ENCODE data around the gene TOX2.
"Not testable (repeated sequence)": the region's sequence is repeated elsewhere in the genome, so short reads cannot be mapped to it uniquely, and the experiment has no call there.

Gene TOX2

DNA sequence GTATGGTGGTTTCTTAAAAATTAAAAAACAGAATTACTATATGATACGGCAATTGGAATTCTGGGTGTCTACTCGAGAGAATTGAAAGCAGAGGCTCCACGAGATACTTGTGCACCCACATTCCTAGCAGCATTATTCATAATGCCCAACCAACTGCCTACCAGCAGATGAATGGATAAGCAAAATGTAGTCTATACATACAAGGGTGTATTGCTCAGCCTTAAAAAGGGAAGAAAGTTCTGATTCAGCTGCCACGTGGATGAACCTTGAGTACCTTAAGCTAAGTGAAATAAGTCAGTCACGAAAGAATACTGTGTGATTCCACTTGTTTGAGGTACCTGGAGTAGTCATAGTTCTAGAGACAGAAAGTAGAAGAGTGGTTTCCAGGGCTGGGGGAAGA is 130.1 kb downstream of the TOX2 start:
- H3K9me3 ChIP-seq (ENCODE audit: control insufficient read depth, low read length); H3K4me3 ChIP-seq (ENCODE audit: low read length); H3K9ac ChIP-seq (ENCODE audit: low read length); H3K36me3 ChIP-seq (ENCODE audit: control insufficient read depth, insufficient read depth, low read length); H3K4me1 ChIP-seq (ENCODE audit: control insufficient read depth, insufficient read depth, low read length); H3K27me3 ChIP-seq (ENCODE audit: control insufficient read depth, insufficient read depth, low read length): not testable (repeated sequence)

DNA sequence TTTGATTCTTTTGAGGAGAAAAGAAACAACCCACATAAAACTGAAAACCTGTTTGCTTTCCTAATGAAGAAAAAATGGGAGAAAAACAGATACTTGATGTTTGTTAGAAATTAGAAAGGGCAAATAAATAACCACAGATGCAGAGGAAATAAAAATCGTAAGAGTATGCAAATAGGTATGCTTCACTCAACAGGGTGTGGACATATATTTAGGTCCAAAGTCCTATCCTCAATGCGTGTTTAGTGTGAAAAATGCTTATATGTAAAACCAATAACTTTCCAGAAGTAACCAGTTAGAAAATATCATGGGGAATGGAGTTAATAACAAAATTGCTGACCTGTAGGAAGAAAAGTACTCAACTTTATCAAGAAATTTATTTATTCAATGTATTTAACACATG is 135.7 kb downstream of the TOX2 start:
- H3K36me3 ChIP-seq (ENCODE audit: control insufficient read depth, insufficient read depth, low read length) = no peaks in the 10 kb centered on the region
- no peak overlapping the region for H3K9ac ChIP-seq (ENCODE audit: low read length)
- no peak overlapping the region for H3K4me3 ChIP-seq (ENCODE audit: low read length)
- no peaks in the 10 kb centered on the region for H3K9me3 ChIP-seq (ENCODE audit: control insufficient read depth, low read length)
- no peaks in the 10 kb centered on the region for H3K4me1 ChIP-seq (ENCODE audit: control insufficient read depth, insufficient read depth, low read length)
- no peaks in the 10 kb centered on the region for H3K27me3 ChIP-seq (ENCODE audit: control insufficient read depth, insufficient read depth, low read length)

- H3K4me3 ChIP-seq (ENCODE audit: low read length) = no peak overlapping the region
- H3K9me3 ChIP-seq (ENCODE audit: control insufficient read depth, low read length) = no peaks in the 10 kb centered on the region
- no peaks in the 10 kb centered on the region for H3K27me3 ChIP-seq (ENCODE audit: control insufficient read depth, insufficient read depth, low read length)
- no peaks in the 10 kb centered on the region for H3K36me3 ChIP-seq (ENCODE audit: control insufficient read depth, insufficient read depth, low read length)
- no peak overlapping the region for H3K9ac ChIP-seq (ENCODE audit: low read length)
- no peaks in the 10 kb centered on the region for H3K4me1 ChIP-seq (ENCODE audit: control insufficient read depth, insufficient read depth, low read length)
These were observed 136.4 kb downstream of the TOX2 start for GRCh38 chr20:44050925-44051660.

DNA sequence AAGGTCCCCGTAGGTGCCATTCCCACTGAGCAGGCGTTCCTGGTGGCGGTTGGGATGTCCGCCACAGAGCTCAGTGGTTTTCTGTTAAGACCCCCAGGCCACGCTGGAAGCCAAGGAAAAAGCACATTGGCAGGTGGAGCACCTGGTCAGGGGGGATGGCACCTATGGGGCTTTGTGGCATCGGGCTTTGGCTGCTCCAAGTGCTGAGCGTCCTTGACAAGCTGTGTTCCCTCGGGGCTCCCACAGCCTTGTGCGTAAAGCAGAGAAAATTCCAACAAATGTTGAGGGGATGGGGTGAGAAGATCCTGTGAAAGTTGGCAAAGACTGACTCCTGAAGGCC is 137.0 kb downstream of the TOX2 start:
- no peaks in the 10 kb centered on the region for H3K27me3 ChIP-seq (ENCODE audit: control insufficient read depth, insufficient read depth, low read length)
- no peaks in the 10 kb centered on the region for H3K4me1 ChIP-seq (ENCODE audit: control insufficient read depth, insufficient read depth, low read length)
- no peaks in the 10 kb centered on the region for H3K9me3 ChIP-seq (ENCODE audit: control insufficient read depth, low read length)
- H3K4me3 ChIP-seq (ENCODE audit: low read length) = no peak overlapping the region
- H3K36me3 ChIP-seq (ENCODE audit: control insufficient read depth, insufficient read depth, low read length) = no peaks in the 10 kb centered on the region
- H3K9ac ChIP-seq (ENCODE audit: low read length) = no peak overlapping the region

DNA sequence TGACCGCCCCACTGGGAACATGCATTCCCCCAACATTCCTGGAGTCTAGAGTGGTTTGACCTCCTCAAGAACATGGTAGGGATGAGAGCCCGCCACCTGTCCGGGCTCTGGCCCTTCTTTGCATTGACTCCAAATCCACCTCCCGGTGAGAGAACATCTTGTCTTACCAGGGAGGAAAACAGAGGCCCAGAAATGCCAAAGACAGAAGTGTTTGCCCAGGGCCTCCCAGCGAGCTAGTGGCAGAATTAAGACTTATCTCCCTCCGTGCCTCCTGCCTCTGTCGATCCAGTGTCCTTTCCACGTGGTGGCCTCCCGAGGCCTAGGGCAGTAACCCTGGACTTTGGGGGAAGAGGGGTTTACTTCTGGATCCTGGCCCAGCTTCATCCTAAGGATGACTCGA is 137.5 kb downstream of the TOX2 start:
- Histone ChIP-seq H3K9me3 (ENCODE audit: control insufficient read depth, low read length) (no peaks in the 10 kb centered on the region), H3K27me3 (ENCODE audit: control insufficient read depth, insufficient read depth, low read length) (no peaks in the 10 kb centered on the region), H3K36me3 (ENCODE audit: control insufficient read depth, insufficient read depth, low read length) (no peaks in the 10 kb centered on the region), H3K9ac (ENCODE audit: low read length) (no peak overlapping the region), H3K4me3 (ENCODE audit: low read length) (no peak overlapping the region), H3K4me1 (ENCODE audit: control insufficient read depth, insufficient read depth, low read length) (no peaks in the 10 kb centered on the region)

DNA sequence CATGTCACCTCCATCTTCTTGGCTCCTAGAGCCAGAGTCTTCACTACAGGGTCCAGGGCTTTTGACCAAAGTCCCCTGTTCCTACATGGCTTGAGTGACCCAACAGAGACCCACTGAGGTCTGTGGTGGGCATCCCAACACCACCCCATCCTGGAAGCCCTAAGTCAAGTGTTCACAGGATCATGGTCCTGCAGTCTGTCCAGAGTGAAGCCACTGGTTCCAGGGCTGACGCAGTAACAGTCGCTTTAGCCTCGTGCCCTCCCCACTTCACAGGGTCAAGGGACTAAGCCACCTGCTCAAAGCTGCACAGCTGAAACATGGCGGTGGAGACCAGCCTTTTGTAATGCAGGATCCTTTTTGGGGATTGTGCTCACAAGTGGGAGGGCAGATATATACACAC is 138.4 kb downstream of the TOX2 start:
- no peaks in the 10 kb centered on the region for H3K4me1 ChIP-seq (ENCODE audit: control insufficient read depth, insufficient read depth, low read length)
- no peaks in the 10 kb centered on the region for H3K9me3 ChIP-seq (ENCODE audit: control insufficient read depth, low read length)
- no peak overlapping the region for H3K9ac ChIP-seq (ENCODE audit: low read length)
- no peaks in the 10 kb centered on the region for H3K27me3 ChIP-seq (ENCODE audit: control insufficient read depth, insufficient read depth, low read length)
- H3K4me3 ChIP-seq (ENCODE audit: low read length) = no peak overlapping the region
- no peaks in the 10 kb centered on the region for H3K36me3 ChIP-seq (ENCODE audit: control insufficient read depth, insufficient read depth, low read length)

DNA sequence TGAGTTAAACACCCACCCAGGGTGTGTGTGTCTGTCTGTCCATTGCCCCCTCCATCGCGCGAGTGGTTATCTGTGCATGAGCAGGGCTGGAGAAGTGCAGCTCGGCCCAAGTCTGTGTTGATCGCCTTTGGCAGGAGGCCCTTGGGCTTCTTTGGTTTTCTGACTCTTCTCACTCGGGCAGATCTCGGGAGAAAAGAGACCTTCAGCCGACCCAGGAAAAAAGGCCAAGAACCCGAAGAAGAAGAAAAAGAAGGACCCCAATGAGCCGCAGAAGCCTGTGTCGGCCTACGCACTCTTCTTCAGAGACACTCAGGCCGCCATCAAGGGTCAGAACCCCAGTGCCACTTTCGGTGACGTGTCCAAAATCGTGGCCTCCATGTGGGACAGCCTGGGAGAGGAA is 139.5 kb downstream of the TOX2 start:
- Histone ChIP-seq H3K4me1 (ENCODE audit: control insufficient read depth, insufficient read depth, low read length) (no peaks in the 10 kb centered on the region), H3K27me3 (ENCODE audit: control insufficient read depth, insufficient read depth, low read length) (no peaks in the 10 kb centered on the region), H3K9me3 (ENCODE audit: control insufficient read depth, low read length) (no peaks in the 10 kb centered on the region), H3K36me3 (ENCODE audit: control insufficient read depth, insufficient read depth, low read length) (no peaks in the 10 kb centered on the region), H3K9ac (ENCODE audit: low read length) (no peak overlapping the region), H3K4me3 (ENCODE audit: low read length) (no peak overlapping the region)

GRCh38 chr20:44054849-44055248 is 140.2 kb downstream of the TOX2 start:
- Histone ChIP-seq H3K4me3 (ENCODE audit: low read length) (no peak overlapping the region), H3K9ac (ENCODE audit: low read length) (no peak overlapping the region), H3K4me1 (ENCODE audit: control insufficient read depth, insufficient read depth, low read length) (no peaks in the 10 kb centered on the region), H3K36me3 (ENCODE audit: control insufficient read depth, insufficient read depth, low read length) (no peaks in the 10 kb centered on the region), H3K27me3 (ENCODE audit: control insufficient read depth, insufficient read depth, low read length) (no peaks in the 10 kb centered on the region), H3K9me3 (ENCODE audit: control insufficient read depth, low read length) (no peaks in the 10 kb centered on the region)

- H3K4me1 ChIP-seq (ENCODE audit: control insufficient read depth, insufficient read depth, low read length) = no peaks in the 10 kb centered on the region
- H3K9me3 ChIP-seq (ENCODE audit: control insufficient read depth, low read length) = no peaks in the 10 kb centered on the region
- no peaks in the 10 kb centered on the region for H3K36me3 ChIP-seq (ENCODE audit: control insufficient read depth, insufficient read depth, low read length)
- H3K4me3 ChIP-seq (ENCODE audit: low read length) = no peak overlapping the region
- H3K9ac ChIP-seq (ENCODE audit: low read length) = no peak overlapping the region
- H3K27me3 ChIP-seq (ENCODE audit: control insufficient read depth, insufficient read depth, low read length) = no peaks in the 10 kb centered on the region
These were observed 141.5 kb downstream of the TOX2 start for GRCh38 chr20:44056010-44056698.

DNA sequence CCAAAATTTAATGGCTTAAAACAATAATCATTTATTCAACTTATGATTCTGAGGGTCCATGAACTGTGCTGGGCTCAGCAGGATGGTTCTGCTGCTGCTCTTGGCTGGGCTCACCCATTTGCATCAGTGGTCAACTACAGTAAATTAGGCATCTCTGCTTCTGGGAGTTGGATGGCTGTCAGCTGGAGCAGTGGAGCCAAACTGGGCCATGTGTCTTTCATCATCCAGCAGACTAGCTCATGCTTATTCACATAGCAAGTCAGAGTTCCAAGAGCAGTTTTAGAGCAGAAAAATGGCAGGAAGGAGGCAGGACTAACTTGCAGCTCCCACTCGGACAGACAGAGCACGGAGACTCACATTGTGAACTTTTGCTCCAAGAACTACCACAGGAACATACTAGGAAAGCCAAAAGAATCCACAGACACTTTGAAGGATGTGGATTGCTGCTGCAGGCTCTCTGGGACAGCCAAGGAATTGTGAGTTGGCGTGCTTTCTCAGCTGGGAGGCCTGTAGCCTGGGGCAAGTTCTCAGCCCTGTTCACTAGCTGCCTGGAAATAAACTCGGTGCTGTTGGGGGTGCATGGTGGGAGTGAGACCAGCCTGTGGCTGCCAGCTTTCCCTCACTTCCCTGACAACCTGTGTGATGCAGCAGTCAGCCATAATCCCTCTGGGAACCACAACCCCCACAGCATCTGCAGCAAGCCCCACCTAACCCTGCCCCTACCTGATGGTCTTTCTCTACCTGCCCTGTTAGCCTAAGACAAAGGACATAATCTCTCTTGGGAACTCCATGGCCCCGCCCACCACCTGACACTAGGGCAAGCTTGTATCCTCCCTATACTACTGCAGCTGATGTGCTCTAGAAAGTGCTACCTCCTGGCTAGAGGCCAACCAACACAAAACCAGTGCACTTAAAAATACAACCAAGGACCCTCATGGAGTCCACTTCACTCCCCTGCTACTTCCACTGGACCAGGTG is 143.3 kb downstream of the TOX2 start:
- Histone ChIP-seq H3K4me3 (ENCODE audit: low read length) (no peak overlapping the region), H3K36me3 (ENCODE audit: control insufficient read depth, insufficient read depth, low read length) (no peaks in the 10 kb centered on the region), H3K4me1 (ENCODE audit: control insufficient read depth, insufficient read depth, low read length) (no peaks in the 10 kb centered on the region), H3K27me3 (ENCODE audit: control insufficient read depth, insufficient read depth, low read length) (no peaks in the 10 kb centered on the region), H3K9me3 (ENCODE audit: control insufficient read depth, low read length) (no peaks in the 10 kb centered on the region), H3K9ac (ENCODE audit: low read length) (no peak overlapping the region)

DNA sequence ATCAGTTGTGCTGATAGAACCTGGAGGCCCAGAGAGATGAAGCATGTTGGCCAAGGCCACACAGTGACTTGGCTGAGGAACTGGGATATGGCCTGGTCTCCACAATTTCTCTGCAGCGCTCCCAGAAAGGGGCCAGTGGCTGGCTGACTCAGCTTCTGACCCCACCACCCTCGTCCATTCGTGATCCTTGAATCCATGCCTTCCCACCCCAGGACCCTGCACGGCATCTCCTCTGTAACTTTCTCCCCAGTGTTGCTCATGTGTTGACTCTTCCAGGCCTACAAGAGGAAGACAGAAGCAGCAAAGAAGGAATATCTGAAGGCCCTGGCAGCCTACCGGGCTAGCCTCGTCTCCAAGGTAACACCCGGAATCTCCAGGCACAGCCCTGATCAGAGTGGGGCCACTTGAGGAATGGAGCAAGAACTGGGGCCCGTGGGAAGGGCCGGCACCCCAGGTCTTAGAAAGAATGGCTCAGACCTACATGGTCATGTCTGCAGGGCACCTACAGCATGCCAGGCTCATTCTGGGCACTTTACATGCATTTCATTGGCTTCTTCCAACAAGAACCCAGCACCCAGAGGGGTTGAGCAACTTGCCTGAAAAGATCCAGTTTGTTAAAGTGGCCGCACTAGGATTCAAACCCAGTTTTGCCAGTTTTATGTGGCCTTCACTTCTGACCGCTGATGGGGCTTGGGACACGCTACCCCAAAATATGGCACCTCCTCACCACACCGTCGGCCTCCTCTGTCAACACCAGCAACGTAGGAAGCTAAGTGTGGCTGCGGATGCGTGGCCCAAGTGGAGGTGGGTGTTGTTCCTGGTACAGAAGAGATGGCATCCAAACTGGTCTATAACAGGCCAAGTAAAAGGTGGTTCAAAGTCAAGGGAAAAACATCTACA is 150.1 kb downstream of the TOX2 start:
- H3K36me3 ChIP-seq (ENCODE audit: control insufficient read depth, insufficient read depth, low read length) = no peaks in the 10 kb centered on the region

More for the DNA sequence above, 150.1 kb downstream of the TOX2 start:
- H3K9ac ChIP-seq (ENCODE audit: low read length) = no peak overlapping the region
- H3K4me3 ChIP-seq (ENCODE audit: low read length) = no peak overlapping the region
- H3K9me3 ChIP-seq (ENCODE audit: control insufficient read depth, low read length) = no peaks in the 10 kb centered on the region
- no peaks in the 10 kb centered on the region for H3K4me1 ChIP-seq (ENCODE audit: control insufficient read depth, insufficient read depth, low read length)
- peaks cover 3% of the 10 kb centered on the region for H3K27me3 ChIP-seq (ENCODE audit: control insufficient read depth, insufficient read depth, low read length)

All from mucosa of stomach (tissue), 1 donor.